SKM-1 (cell line): ENCODE measurements around the gene RYR2.

ENCODE experiments used
- DNase-seq: peaks from one replicate; lab custom pipeline; 2025; ENCODE audit not compliant: unreplicated experiment; lab: John Stamatoyannopoulos, UW

RYR2 gene

GRCh38 chr1:237187842-237188241 is 145.9 kb downstream of the RYR2 start:
- no peak for DNase-seq

DNA sequence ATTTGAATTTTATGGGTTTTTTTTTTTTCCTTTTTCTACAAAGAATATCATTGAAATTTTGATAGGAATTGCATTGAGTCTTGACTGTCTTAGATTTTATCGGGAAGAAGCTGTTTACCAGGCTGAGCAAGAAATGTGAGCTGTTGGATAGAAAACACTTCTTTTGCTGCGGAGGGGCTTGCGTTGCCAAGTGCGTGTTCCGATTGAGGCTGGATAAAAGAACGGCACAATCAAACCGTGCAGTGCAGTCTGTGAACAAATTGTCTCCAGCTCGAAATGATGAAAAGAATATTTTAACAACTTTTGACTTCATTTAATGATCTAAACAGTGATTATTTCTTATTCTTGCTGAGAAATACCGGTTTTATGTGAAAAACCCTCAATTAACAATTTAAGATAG is 149.4 kb downstream of the RYR2 start:
- no peak for DNase-seq

DNA sequence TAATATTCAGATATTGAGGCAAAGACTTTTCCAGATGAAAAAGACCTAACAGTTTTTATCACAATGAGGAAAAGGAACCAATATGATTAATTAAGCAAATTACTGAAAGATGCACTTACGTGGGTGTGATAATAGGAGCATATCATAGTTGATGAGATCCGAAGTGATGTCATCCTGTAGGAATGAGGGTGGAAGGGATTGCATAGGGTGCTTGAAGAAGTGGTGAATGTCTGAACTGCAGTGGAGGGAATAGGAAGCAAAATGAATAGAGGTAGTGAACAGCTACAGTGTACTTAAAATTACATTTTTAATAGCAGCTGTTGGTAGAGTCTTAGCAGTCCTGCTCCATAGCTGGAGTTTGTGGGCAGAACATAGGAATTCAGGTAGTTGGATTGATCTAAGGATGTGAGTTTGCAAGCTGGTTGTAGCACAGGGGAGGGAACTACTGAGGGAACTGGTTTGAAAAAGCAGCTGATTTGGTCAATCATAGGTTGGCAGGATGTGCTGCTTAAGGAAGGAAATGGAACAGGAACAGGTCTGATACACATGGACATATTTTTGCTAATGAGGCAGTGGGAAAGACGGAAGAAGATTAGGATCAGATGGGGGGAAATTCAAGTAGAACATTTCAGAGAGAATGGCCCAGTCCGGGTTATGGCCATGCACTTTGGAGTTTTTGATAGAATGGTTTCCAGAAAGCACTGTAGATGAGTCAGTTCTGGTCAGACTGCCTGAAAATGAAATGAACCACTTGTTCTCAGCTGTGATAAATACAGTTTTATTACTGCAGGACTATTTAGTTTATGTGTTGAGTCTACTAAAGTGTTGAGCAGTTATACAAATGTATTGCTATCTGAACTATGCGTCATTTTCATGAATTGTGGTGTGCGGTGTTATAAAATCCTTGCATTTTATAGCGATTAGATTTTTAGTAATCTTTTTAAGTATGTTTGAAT is 155.8 kb downstream of the RYR2 start:
- no peak for DNase-seq

DNA sequence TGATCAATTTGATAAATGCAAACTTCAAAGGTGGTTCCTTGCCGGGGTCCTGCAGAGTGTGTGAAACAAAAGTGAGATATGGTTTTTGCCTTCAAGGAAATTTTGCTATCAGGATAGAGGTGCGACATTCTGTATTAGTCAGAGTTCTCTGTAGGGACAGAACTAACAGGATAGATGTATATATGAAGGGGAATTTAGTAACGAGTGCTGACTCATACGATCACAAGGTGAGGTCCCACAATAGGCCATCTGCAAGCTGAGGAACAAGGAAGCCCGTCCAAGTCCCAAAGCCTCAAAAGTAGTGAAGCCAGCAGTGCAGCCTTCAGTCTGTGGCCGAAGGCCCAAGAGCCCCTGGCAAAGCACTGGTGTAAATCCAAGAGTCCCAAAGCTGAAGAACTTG is 157.0 kb downstream of the RYR2 start:
- DNase-seq, result no peak

GRCh38 chr1:237201155-237201554 is 159.2 kb downstream of the RYR2 start:
- no peak for DNase-seq

- no peak for DNase-seq
Observed at GRCh38 chr1:237204841-237205240, 162.9 kb downstream of the RYR2 start.

DNA sequence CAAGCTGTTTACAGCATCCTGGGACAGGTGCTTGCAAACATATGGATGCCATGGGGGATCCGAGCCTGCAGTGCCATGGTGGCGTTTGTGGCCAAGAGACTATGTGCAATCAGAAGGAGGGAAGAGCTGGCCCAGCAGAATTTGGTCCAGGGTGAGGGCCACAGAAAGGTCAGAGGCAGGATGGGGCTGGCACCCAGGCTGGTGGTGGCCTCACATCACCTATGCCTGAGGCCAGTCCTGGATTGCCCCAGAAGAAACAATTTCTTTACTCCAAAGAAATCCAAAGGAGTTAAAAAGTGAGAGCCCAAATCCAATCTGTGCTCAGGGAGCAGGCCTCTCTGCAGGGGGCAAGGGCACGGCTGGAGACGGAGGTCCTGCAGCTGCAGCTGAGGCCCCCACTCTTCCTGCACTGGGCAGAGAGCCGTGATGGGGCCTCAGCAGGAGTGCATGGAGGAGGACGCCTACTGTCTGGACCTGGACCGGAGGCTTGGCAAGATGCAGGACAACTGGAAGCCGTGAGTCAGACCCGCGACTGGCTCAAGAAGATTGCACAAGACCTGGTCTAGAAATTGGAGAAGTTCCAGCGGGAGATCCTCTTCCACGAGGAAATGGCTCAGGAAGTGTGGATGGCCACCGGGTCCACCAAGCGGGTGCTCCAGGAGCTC is 163.5 kb downstream of the RYR2 start:
- no peak for DNase-seq

DNA sequence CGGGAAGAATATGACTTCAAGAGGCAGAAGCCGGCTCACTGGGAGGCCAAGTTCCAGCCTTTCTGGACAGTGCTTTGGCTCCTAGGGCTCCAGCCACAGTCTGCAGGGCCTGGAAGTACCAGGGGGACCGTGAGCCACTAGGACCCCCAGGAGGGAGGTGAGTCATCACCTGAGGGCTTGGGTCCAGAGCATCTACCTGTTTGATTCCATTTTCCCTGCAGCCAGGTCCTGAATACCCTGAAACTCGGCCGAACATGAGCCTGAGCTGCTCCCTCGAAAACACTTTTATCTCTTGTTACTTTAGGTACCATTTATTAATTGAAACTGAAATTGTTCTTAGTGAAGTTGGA is 164.1 kb downstream of the RYR2 start:
- no peak for DNase-seq

DNA sequence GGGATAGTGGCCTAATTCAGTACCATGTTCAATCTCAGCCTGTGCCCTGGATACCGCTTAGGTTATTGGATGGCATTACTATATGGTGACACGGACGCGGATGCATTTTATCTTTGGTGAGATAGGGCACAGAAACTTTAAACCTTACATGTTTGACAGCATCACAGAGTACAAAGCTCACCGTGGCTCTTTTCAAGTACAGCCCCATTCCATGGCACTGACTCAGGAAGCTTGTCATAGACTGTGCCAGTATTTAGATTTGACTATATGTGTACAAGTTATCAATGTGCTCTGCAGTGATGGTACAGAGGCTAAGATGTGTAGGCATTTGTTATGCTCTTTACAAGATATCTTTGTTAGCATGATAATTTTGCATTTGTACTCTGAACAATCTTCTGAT is 169.0 kb downstream of the RYR2 start:
- DNase-seq, result no peak

DNA sequence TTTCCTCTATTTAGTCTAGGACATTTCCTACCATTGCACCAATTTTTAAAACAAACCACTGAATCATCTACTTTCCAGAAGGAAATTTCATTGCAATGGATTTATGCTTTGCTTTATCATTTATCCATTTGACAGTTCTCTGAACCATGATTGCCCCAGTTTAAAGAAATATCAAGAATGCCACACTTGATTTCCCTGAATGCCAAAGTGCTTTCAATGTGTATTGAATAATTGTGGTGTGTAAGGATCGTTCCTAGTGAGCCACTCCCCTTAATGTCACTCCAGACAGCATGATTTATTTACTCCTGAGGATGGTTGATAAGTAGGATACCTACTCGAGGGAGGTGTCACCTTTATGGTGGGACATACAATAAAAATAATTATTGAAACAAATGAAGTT is 169.6 kb downstream of the RYR2 start:
- DNase-seq, result no peak

- no peak for DNase-seq
Observed at GRCh38 chr1:237219751-237220642, 178.0 kb downstream of the RYR2 start.

DNA sequence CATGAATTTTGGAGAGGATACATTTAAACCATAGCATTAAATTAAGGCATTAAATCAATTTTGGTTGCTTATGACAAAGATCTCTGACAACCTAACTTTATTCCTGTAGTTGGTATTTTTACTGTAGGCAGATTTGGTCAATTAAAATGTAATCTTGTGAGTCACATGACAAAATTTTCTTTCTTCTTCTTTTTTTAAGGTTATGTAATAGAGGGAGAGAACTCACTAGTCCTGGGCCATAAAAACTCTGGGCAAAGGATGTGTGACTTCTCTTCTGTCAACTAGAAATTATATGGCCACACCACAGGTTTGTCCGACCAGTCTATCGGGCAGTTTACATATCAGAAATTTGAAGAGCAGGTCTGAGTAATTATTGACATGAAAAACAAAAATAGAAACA is 181.4 kb downstream of the RYR2 start:
- DNase-seq, result no peak

GRCh38 chr1:237226177-237226944 is 184.4 kb downstream of the RYR2 start:
- no peak for DNase-seq

DNA sequence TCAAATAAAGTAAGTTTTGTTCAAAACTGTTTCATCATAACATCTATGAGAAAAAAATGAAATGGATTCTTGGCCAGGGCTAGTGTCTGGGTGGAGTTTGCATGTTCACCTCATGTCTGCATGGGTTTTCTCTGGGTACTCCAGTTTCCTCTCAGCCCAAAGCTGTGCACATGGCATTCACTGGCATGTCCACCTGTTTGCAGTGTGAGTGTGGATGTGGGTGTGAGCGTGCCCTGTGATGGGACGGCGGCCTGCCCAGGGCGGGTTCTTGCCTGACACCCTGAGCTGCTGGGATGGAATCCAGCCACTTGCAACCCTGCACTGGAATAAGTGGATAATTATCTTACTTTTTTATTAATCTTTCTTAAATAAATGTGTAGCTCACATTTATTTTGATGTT is 185.5 kb downstream of the RYR2 start:
- no peak for DNase-seq

DNA sequence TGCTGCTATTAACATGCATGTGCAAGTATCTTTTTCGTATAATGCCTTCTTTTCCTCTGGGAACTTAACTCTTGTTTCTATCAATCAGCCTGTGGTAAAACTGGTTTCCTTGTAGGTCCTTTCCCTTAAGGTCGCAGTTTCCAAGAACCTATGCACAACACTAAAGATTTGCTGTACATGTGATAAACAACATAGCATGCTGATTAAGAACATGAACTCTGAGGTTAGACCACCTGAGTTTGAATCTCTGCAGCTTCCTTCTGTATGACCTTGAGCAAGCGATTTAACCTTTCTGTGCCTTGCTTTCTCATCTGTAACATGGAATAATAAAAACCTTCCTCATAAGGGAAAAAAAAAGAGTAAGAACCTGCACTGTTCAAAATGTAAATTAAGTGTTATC is 186.4 kb downstream of the RYR2 start:
- no peak for DNase-seq

- no peak for DNase-seq
Observed at GRCh38 chr1:237229333-237229732, 187.3 kb downstream of the RYR2 start.

- no peak for DNase-seq
Observed at GRCh38 chr1:237232501-237232900, 190.5 kb downstream of the RYR2 start.

GRCh38 chr1:237235091-237235490 is 193.1 kb downstream of the RYR2 start:
- no peak for DNase-seq

DNA sequence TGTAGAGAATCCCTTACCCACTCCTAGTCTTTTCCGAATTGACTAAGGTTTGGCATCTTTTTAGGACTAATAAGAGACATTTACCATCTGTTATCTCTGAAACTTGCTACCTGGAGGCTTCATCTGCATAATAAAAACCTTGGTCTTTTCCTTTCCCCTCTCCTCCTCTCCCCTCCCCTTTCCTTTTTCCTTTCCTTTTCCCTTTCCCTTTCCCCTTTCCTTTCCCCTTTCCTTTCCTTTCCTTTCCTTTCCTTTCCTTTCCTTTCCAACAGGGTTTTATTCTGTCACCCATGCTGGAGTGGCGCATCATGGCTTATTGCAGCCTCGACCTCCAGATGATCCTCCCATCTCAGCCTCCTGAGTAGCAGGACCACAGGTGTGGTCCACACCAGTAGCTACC is 195.7 kb downstream of the RYR2 start:
- no peak for DNase-seq

DNA sequence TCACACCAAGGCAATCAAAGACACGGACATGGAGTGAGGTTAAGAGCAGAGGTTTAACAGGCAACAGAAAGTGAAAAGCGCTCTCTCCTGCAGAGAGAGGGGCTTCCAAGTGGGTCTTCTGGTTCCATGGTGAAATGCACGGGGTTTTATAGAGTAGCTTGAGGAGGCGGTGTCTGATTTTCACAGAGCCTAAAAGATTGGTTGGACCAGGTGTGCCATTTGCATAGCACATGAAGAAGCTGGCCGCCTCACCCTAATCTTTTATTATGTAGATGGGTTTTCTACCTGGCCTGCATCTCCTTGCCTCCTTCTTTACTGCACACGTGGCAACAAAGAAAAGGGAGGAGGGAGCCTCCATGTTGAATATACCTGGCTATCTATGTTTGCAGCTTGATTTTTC is 197.3 kb downstream of the RYR2 start:
- DNase-seq, result no peak

DNA sequence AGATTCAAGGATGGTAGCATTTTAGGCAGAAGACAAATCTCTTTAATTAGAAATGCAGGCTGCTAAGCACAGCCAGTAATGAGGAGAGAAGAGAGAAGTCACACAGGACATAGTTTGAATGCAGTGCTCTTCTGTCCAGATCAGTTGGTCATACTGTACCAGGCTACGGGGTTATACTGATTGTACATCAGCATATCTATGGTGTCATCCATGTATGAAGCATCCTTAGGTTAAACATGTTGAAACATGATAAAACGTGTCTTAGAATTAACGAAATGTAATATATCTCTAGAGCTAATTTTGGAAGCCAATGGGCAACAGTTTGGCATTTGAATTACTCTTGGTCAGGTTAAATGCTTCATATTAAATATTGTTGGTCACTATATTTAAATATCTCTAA is 199.1 kb downstream of the RYR2 start:
- DNase-seq, result no peak
